Vagina (tissue), 2 donors: ENCODE measurements around the gene CARHSP1. TPM values are rescaled to one million over a fixed set of nuclear protein-coding genes. Genes with fewer than 3 reads are reported as not detected.
A peak's percentile ranks its signal among the peaks of the same experiment; 100 is the strongest.
"Not testable (repeated sequence)": the region's sequence is repeated elsewhere in the genome, so short reads cannot be mapped to it uniquely, and the experiment has no call there.

Experiments used
- DNase-seq, 2 donors: peaks; one replicate each; pipeline ENCODE4 v3.0.0-alpha.2; 2017; ENCODE audit errors: extremely low spot score in 2 of 2
- H3K27ac ChIP-seq: fragments of 200-600 bp; sonication (generic); one replicate; pipeline ENCODE4 v1.5.1; 2019
- H3K27me3 ChIP-seq: fragments of 200-600 bp; sonication (generic); one replicate; pipeline ENCODE4 v1.5.1; 2019
- H3K36me3 ChIP-seq, 2 donors: fragments of 200-600 bp; sonication (generic); one replicate each; pipeline ENCODE4 v1.5.1; 2017 to 2019
- H3K4me1 ChIP-seq: fragments of 200-600 bp; sonication (generic); one replicate; pipeline ENCODE4 v1.5.1; 2019
- H3K4me3 ChIP-seq, 2 donors: fragments of 200-600 bp; sonication (generic); 1 replicate in 1 of 2; 2 replicates in 1 of 2; pipeline ENCODE4 v1.5.1; 2016 to 2019
- H3K9me3 ChIP-seq: fragments of 200-600 bp; sonication (generic); one replicate; pipeline ENCODE4 v1.5.1; 2019
- CTCF ChIP-seq, 3 experiments: fragments of 450-650 bp in 2 of 3; fragments of 200-600 bp in 1 of 3; sonication (generic) in 1 of 3; IDR thresholded peaks; one replicate each; pipeline ENCODE4 v1.5.1; 2017 to 2019; ENCODE audit warnings: antibody characterized with exemption in 3 of 3, mild to moderate bottlenecking in 2 of 3, moderate library complexity in 2 of 3
- POLR2A ChIP-seq, 2 donors: fragments of 450-650 bp; IDR thresholded peaks; one replicate each; pipeline ENCODE4 v1.6.1; 2017; ENCODE audit warnings: antibody characterized with exemption in 2 of 2, mild to moderate bottlenecking in 2 of 2, moderate library complexity in 2 of 2
- POLR2AphosphoS5 ChIP-seq, 2 donors: sonication (generic); formaldehyde crosslinking; IDR thresholded peaks; one replicate each; pipeline ENCODE4 v1.9.0; 2017; ENCODE audit warnings: antibody characterized with exemption in 2 of 2, mild to moderate bottlenecking in 2 of 2, low read depth in 1 of 2; ENCODE audit not compliant: insufficient read depth in 1 of 2
- intact Hi-C: fragments of 100-400 bp; cut with DNase I; formaldehyde crosslinking; loops from one replicate; pipeline ENCODE4 v1.15.1; 2023
- total RNA-seq: library from RNA; depleted of rRNA; stranded (reverse); fragments of >200 nt; gene quantifications from one replicate; pipeline ENCODE4 v1.2.3, GENCODE V29; 2016

CARHSP1 gene
- total RNA-seq = 125 TPM

DNA sequence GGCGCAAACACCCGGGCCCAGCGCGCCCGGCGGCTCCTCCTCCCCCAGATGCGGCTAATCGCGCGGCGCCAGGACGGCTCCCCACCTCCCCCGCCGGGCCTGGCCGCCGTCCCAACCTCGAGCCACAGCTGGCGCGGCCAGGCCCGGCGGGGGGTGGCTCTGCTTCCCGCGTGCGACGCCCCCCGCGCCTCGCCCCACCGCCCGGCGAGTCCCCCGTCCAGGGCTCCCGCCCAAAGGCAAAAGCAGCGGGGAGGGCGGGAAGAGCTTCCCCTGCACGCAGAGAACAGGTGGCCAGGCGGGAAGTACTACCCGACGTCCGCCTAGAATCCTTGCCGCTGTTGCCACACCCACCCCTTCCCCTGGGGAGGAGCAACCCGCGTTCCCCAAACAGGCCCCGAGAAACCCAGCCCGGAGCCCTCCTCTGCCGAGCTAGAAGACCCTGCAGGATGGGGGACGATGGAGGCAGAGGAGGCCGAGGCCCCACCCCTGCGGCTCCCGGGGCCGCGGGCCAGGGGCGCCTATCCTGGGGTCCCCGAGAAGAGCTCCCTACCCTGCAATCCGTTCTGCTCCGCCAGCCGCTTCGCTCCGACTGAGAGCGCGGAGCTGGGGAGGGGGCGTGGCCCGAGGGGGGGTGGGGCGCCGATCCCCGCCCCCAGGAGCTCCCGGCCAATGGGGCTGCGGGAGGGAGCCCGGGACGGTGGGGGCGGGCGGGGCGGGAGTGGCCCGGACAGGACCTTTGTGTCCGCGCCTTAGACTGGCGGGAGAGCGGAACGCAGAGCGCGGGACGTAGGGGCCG is at the start of gene CARHSP1:
TSS of gene CARHSP1 (minus strand) at position 591 of the 796 bp plus-strand sequence. CDS start 9,678 bp downstream, outside the sequence.
- H3K27ac ChIP-seq = peak within 1 kb of the TSS; percentile 86
- no peak for DNase-seq
- H3K4me1 ChIP-seq = peaks cover 51% of the 10 kb centered on the region
- no peaks in the 10 kb centered on the region for H3K36me3 ChIP-seq
- H3K27me3 ChIP-seq = no peaks in the 10 kb centered on the region
- peak within 1 kb of the TSS; percentile 63 to 64 for H3K4me3 ChIP-seq
- no peaks in the 10 kb centered on the region for H3K9me3 ChIP-seq
- TF ChIP-seq CTCF (IDR thresholded peaks at IDR 0.05) (no peak), POLR2AphosphoS5 (IDR thresholded peaks at IDR 0.05; ENCODE audit: insufficient read depth in 1 of 2, low read depth in 1 of 2) (peak; percentile 41 to 95), POLR2A (IDR thresholded peaks at IDR 0.05) (peak in 1 of 2 donors; percentile 81)
- intact Hi-C loops = loop anchor here (2.0 kb wide), 1 partner anchor 72 kb away; the partner anchor contains the start of genes PMM2 and TMEM186

DNA sequence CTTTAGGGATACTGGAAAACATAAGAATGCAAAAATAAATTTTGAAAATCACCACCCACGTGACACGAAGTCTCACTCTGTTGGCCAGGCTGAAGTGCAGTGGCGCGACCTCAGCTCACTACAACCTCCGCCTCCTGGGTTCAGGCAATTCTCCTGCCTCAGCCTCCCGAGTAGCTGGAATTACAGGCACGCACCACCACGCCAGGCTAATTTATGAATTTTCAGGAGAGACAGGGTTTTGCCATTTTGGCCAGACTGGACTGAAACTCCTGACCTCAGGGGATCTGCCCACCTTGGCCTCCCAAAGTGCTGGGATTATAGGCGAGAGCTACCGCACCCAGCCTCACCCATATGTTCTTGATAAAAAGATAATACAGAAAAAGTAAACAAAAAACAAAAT is 48.5 kb upstream of the CARHSP1 start:
- H3K9me3 ChIP-seq, DNase-seq, H3K27ac ChIP-seq, H3K4me3 ChIP-seq, intact Hi-C loops, H3K27me3 ChIP-seq, H3K4me1 ChIP-seq: not testable (repeated sequence)
- peaks cover 0 to 71% of the 10 kb centered on the region in 2 donors for H3K36me3 ChIP-seq

GRCh38 chr16:8916541-8917225 is 47.9 kb upstream of the CARHSP1 start:
- intact Hi-C loops = no loop called here
- Histone ChIP-seq H3K36me3 (peaks cover 0 to 68% of the 10 kb centered on the region in 2 donors), H3K4me1 (peaks cover 5% of the 10 kb centered on the region), H3K4me3 (no peak overlapping the region), H3K27me3 (no peaks in the 10 kb centered on the region), H3K9me3 (no peaks in the 10 kb centered on the region), H3K27ac (no peak overlapping the region)
- DNase-seq = no peak
- no peak for TF ChIP-seq CTCF (IDR thresholded peaks at IDR 0.05)

GRCh38 chr16:8915722-8916301 is 47.0 kb upstream of the CARHSP1 start:
- H3K36me3 ChIP-seq = peaks cover 0 to 71% of the 10 kb centered on the region in 2 donors

More at GRCh38 chr16:8915722-8916301, 47.0 kb upstream of the CARHSP1 start:
- intact Hi-C loops = no loop called here
- Histone ChIP-seq H3K27ac (no peak overlapping the region), H3K27me3 (no peaks in the 10 kb centered on the region), H3K9me3 (no peaks in the 10 kb centered on the region), H3K4me1 (peaks cover 7% of the 10 kb centered on the region), H3K4me3 (no peak overlapping the region)
- no peak for TF ChIP-seq POLR2A (IDR thresholded peaks at IDR 0.05)
- TF ChIP-seq POLR2AphosphoS5 (IDR thresholded peaks at IDR 0.05; ENCODE audit: insufficient read depth in 1 of 2, low read depth in 1 of 2) = no peak
- TF ChIP-seq CTCF (IDR thresholded peaks at IDR 0.05) = no peak
- no peak for DNase-seq
